HEK293T (cell line): ENCODE data around the gene PRLH.

Experiments used
- CTCF ChIA-PET: fragments of 350-600 bp; formaldehyde crosslinking; extraction: SDS; loops from one replicate; lab custom pipeline; 2021; ENCODE audit warnings: antibody characterized with exemption, inconsistent platforms; lab: Yijun Ruan, JAX
- POLR2A ChIA-PET: fragments of 350-600 bp; formaldehyde crosslinking; extraction: SDS; loops from one replicate; lab custom pipeline; 2020; ENCODE audit warnings: antibody characterized with exemption, inconsistent platforms; lab: Yijun Ruan, JAX
- DNase-seq: peaks from one replicate; pipeline ENCODE4 v3.0.0; 2012; ENCODE audit warnings: mixed read lengths; ENCODE audit errors: extremely low spot score
- ARNT ChIP-seq: fragments of 450-650 bp; IDR thresholded peaks from 2 replicates; pipeline ENCODE4 v1.6.1; 2017; ENCODE audit warnings: mild to moderate bottlenecking
- BHLHE40 ChIP-seq: fragments of 450-650 bp; IDR thresholded peaks from 2 replicates; pipeline ENCODE4 v1.6.1; 2016; ENCODE audit warnings: mild to moderate bottlenecking, moderate library complexity, borderline replicate concordance
- CTBP1 ChIP-seq: fragments of 450-650 bp; IDR thresholded peaks from 2 replicates; pipeline ENCODE4 v1.6.1; 2016; ENCODE audit warnings: borderline replicate concordance
- ELF4 ChIP-seq: fragments of 450-650 bp; IDR thresholded peaks from 2 replicates; pipeline ENCODE4 v1.6.1; 2017; ENCODE audit warnings: antibody characterized with exemption
- FOXA1 ChIP-seq: fragments of 450-650 bp; IDR thresholded peaks from 2 replicates; pipeline ENCODE4 v1.6.1; 2016; ENCODE audit warnings: mild to moderate bottlenecking
- FOXK2 ChIP-seq: fragments of 450-650 bp; IDR thresholded peaks from 2 replicates; pipeline ENCODE4 v1.6.1; 2016; ENCODE audit warnings: mild to moderate bottlenecking
- FOXM1 ChIP-seq: fragments of 450-650 bp; IDR thresholded peaks from 2 replicates; pipeline ENCODE4 v1.6.1; 2017; ENCODE audit warnings: mild to moderate bottlenecking, borderline replicate concordance
- HDGF ChIP-seq: fragments of 450-650 bp; IDR thresholded peaks from 2 replicates; pipeline ENCODE4 v1.6.1; 2017; ENCODE audit warnings: antibody characterized with exemption, borderline replicate concordance
- L3MBTL2 ChIP-seq: fragments of 450-650 bp; conservative IDR thresholded peaks from 2 replicates; pipeline ENCODE4 v1.6.1; 2016; ENCODE audit warnings: mild to moderate bottlenecking
- LEF1 ChIP-seq: fragments of 450-650 bp; IDR thresholded peaks from 2 replicates; pipeline ENCODE4 v1.6.1; 2017; ENCODE audit warnings: mild to moderate bottlenecking, borderline replicate concordance
- NFRKB ChIP-seq: fragments of 450-650 bp; IDR thresholded peaks from 2 replicates; pipeline ENCODE4 v1.6.1; 2016; ENCODE audit warnings: mild to moderate bottlenecking, moderate library complexity
- PKNOX1 ChIP-seq: fragments of 450-650 bp; IDR thresholded peaks from 2 replicates; pipeline ENCODE4 v1.6.1; 2016
- SP1 ChIP-seq: fragments of 450-650 bp; IDR thresholded peaks from 2 replicates; pipeline ENCODE4 v1.6.1; 2017
- SUZ12 ChIP-seq: fragments of 450-650 bp; IDR thresholded peaks from 2 replicates; pipeline ENCODE4 v1.6.1; 2016; ENCODE audit warnings: mild to moderate bottlenecking
- TARDBP ChIP-seq: fragments of 450-650 bp; IDR thresholded peaks from 2 replicates; pipeline ENCODE4 v1.6.1; 2016
- ZNF384 ChIP-seq: fragments of 450-650 bp; IDR thresholded peaks from 2 replicates; pipeline ENCODE4 v1.6.1; 2016

PRLH gene

GRCh38 chr2:237597196-237598145, 31.1 kb downstream of the PRLH start:
- no peak for TF ChIP-seq ARNT
- TF ChIP-seq ELF4 = no peak
- TF ChIP-seq LEF1 = no peak
- TF ChIP-seq PKNOX1 = no peak
- no peak for TF ChIP-seq NFRKB
- TF ChIP-seq SUZ12 = no peak
- CTCF ChIA-PET = no interaction called here
- no peak for DNase-seq
- POLR2A ChIA-PET = no interaction called here

- DNase-seq = no peak
- POLR2A ChIA-PET = no interaction called here
- CTCF ChIA-PET = interaction anchor here (0.7 kb wide), 1 partner anchor 147 kb away, joined by 3 read pairs; no protein-coding TSS in a partner anchor
- TF ChIP-seq NFRKB = no peak
- no peak for TF ChIP-seq LEF1
- TF ChIP-seq FOXK2 = no peak
- no peak for TF ChIP-seq SUZ12
- TF ChIP-seq FOXA1 = no peak
- no peak for TF ChIP-seq FOXM1
- TF ChIP-seq BHLHE40 = no peak
- TF ChIP-seq L3MBTL2 = no peak
These were observed 32.3 kb downstream of the PRLH start for GRCh38 chr2:237598468-237599208.

GRCh38 chr2:237599465-237600110, 33.2 kb downstream of the PRLH start:
- TF ChIP-seq PKNOX1 (no peak), BHLHE40 (no peak), FOXK2 (no peak)
- no peak for DNase-seq
- CTCF ChIA-PET = interaction anchor here (0.7 kb wide), 1 partner anchor 146 kb away, joined by 3 read pairs; no protein-coding TSS in a partner anchor
- POLR2A ChIA-PET = no interaction called here

GRCh38 chr2:237600205-237600846, 34.0 kb downstream of the PRLH start:
- ChIA-PET POLR2A (no interaction called here), CTCF (interaction anchor here (0.6 to 1.4 kb wide), 4 partner anchors 19 to 881 kb away, joined by 3 to 5 read pairs (median 4); no protein-coding TSS in a partner anchor)
- no peak for DNase-seq
- TF ChIP-seq FOXM1 (no peak), ARNT (no peak), CTBP1 (no peak), BHLHE40 (no peak), HDGF (no peak), PKNOX1 (no peak), SUZ12 (no peak), FOXK2 (no peak), L3MBTL2 (no peak), FOXA1 (no peak), TARDBP (no peak), ZNF384 (no peak), ELF4 (no peak), SP1 (no peak), LEF1 (no peak), NFRKB (no peak)

DNA sequence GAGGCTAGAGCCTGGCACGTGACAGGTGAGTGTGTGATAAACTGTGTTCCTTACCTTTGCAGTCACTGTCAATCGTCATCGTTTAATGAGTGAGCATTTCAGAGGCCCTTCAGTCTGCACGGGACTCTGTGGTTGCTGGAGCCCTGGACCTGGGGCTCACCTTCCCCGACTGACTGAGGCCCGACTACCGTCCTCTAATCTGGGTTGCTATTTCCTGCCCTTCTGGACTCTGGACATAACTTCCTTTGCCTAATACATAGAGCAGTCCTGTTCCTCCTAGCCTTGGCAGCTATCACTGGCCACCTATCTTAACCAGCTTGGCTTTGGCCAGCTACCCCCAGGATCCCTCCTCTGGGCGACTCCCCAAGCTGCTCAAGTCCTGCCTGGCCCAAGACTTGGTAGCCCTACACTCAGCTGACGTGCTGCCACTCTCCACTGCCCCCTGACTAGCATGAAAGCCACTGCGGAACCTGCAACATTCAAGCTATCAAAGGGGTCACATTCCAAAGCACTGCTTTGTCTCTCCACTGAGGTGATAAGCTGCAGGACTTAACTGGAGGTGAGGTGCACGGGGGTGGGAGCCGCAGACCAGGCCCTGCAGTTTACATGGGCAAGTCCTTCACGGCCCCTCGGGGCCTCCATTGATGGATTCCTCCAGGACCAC, 35.2 kb downstream of the PRLH start:
- no peak for DNase-seq
- POLR2A ChIA-PET = no interaction called here
- TF ChIP-seq TARDBP (no peak), SP1 (no peak), ARNT (no peak), L3MBTL2 (no peak), ZNF384 (no peak), FOXM1 (no peak), PKNOX1 (no peak), CTBP1 (no peak), ELF4 (no peak), FOXA1 (no peak), BHLHE40 (no peak), NFRKB (no peak), HDGF (no peak), LEF1 (no peak), FOXK2 (no peak), SUZ12 (no peak)
- CTCF ChIA-PET = interaction anchor here (1.1 to 1.4 kb wide), 2 partner anchors 30 to 89 kb away, joined by 3 to 5 read pairs; no protein-coding TSS in a partner anchor
